Measurements from ENCODE around the gene RPS14. TPM values are rescaled to one million over a fixed set of nuclear protein-coding genes. Genes with fewer than 3 reads are reported as not detected.

The RPS14 gene
- total and polyA plus RNA-seq, 10 of the 15 experiments (the other 5 are each of a cell fraction or from before 2014, with no cell fraction given): 2,295 to 4,047 (median 2,787) TPM

DNA sequence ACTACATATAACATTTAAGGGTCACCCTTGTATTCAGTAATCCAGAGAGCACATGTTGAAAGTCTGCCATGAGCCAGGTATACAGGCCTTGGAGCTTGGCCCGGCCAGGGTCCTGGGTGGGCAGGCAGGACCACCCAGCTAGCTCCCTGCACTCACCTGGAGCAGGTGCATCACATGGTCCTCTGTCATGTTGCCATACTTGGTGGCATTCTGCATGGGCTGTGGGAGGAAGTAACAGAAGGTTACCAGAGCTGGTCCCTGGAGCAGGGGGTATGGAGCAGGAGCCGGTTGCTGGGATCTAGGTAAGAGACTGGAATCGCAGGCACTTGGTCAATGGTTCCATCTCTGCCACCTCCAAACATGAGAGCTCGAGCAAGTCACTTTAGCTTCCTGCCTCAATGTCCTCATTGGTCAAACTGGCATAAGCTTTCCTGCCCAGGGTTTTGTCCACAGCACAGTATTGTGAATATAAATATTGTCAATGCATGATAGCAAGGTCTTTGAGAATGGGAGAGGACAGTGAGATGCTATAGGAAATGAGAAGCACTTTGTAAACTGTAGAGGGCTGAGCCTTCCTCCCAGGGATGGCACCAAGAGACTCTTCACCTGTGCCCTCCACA, 43.3 kb downstream of the RPS14 start (continued):
- TF ChIP-seq, protein P1, sequence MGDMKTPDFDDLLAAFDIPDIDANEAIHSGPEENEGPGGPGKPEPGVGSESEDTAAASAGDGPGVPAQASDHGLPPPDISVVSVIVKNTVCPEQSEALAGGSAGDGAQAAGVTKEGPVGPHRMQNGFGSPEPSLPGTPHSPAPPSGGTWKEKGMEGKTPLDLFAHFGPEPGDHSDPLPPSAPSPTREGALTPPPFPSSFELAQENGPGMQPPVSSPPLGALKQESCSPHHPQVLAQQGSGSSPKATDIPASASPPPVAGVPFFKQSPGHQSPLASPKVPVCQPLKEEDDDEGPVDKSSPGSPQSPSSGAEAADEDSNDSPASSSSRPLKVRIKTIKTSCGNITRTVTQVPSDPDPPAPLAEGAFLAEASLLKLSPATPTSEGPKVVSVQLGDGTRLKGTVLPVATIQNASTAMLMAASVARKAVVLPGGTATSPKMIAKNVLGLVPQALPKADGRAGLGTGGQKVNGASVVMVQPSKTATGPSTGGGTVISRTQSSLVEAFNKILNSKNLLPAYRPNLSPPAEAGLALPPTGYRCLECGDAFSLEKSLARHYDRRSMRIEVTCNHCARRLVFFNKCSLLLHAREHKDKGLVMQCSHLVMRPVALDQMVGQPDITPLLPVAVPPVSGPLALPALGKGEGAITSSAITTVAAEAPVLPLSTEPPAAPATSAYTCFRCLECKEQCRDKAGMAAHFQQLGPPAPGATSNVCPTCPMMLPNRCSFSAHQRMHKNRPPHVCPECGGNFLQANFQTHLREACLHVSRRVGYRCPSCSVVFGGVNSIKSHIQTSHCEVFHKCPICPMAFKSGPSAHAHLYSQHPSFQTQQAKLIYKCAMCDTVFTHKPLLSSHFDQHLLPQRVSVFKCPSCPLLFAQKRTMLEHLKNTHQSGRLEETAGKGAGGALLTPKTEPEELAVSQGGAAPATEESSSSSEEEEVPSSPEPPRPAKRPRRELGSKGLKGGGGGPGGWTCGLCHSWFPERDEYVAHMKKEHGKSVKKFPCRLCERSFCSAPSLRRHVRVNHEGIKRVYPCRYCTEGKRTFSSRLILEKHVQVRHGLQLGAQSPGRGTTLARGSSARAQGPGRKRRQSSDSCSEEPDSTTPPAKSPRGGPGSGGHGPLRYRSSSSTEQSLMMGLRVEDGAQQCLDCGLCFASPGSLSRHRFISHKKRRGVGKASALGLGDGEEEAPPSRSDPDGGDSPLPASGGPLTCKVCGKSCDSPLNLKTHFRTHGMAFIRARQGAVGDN (IDR thresholded peaks at IDR 0.05): 0 out of 2 replicates have a peak, but pooled peaks have one; percentile 8
- 0 out of 3 replicates have a peak, but pooled peaks have one; percentile 7 for TF ChIP-seq POU2F2 (IDR thresholded peaks at IDR 0.05; ENCODE audit: borderline replicate concordance, low read depth, low read length)
- TF ChIP-seq SUPT20H (IDR thresholded peaks at IDR 0.05; ENCODE audit: borderline replicate concordance, control insufficient read depth, low read depth, low read length): no peak
- TF ChIP-seq, protein P2, sequence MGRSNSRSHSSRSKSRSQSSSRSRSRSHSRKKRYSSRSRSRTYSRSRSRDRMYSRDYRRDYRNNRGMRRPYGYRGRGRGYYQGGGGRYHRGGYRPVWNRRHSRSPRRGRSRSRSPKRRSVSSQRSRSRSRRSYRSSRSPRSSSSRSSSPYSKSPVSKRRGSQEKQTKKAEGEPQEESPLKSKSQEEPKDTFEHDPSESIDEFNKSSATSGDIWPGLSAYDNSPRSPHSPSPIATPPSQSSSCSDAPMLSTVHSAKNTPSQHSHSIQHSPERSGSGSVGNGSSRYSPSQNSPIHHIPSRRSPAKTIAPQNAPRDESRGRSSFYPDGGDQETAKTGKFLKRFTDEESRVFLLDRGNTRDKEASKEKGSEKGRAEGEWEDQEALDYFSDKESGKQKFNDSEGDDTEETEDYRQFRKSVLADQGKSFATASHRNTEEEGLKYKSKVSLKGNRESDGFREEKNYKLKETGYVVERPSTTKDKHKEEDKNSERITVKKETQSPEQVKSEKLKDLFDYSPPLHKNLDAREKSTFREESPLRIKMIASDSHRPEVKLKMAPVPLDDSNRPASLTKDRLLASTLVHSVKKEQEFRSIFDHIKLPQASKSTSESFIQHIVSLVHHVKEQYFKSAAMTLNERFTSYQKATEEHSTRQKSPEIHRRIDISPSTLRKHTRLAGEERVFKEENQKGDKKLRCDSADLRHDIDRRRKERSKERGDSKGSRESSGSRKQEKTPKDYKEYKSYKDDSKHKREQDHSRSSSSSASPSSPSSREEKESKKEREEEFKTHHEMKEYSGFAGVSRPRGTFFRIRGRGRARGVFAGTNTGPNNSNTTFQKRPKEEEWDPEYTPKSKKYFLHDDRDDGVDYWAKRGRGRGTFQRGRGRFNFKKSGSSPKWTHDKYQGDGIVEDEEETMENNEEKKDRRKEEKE (IDR thresholded peaks at IDR 0.05): peak; percentile 2; the same call in 1 of the 2 replicates
- 0 out of 2 replicates have a peak, but pooled peaks have one; percentile 26 for TF ChIP-seq LARP7 (IDR thresholded peaks at IDR 0.05)
- TF ChIP-seq NFYB (IDR thresholded peaks at IDR 0.05; ENCODE audit: insufficient read depth, low read depth, low read length): 0 out of 2 replicates have a peak, but pooled peaks have one; percentile 20
- TF ChIP-seq ZNF24 (IDR thresholded peaks at IDR 0.05): no peak
- TF ChIP-seq, protein P3, sequence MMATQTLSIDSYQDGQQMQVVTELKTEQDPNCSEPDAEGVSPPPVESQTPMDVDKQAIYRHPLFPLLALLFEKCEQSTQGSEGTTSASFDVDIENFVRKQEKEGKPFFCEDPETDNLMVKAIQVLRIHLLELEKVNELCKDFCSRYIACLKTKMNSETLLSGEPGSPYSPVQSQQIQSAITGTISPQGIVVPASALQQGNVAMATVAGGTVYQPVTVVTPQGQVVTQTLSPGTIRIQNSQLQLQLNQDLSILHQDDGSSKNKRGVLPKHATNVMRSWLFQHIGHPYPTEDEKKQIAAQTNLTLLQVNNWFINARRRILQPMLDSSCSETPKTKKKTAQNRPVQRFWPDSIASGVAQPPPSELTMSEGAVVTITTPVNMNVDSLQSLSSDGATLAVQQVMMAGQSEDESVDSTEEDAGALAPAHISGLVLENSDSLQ (IDR thresholded peaks at IDR 0.05): no peak
- TF ChIP-seq, protein P4, sequence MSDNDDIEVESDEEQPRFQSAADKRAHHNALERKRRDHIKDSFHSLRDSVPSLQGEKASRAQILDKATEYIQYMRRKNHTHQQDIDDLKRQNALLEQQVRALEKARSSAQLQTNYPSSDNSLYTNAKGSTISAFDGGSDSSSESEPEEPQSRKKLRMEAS (IDR thresholded peaks at IDR 0.05; ENCODE audit: low read depth, low read length): no peak
- TF ChIP-seq POLR2AphosphoS5 (IDR thresholded peaks at IDR 0.05; ENCODE audit: low read length): peak; percentile 22; the same call in 1 of the 2 replicates
- TF ChIP-seq CBFB (IDR thresholded peaks at IDR 0.05; ENCODE audit: low read depth): peak; percentile 44; the same call in 1 of the 2 replicates
- TF ChIP-seq, protein P5, sequence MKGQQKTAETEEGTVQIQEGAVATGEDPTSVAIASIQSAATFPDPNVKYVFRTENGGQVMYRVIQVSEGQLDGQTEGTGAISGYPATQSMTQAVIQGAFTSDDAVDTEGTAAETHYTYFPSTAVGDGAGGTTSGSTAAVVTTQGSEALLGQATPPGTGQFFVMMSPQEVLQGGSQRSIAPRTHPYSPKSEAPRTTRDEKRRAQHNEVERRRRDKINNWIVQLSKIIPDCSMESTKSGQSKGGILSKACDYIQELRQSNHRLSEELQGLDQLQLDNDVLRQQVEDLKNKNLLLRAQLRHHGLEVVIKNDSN (IDR thresholded peaks at IDR 0.05; ENCODE audit: borderline replicate concordance, extremely low read length, insufficient read depth, low read depth, low read length): peak; percentile 30
- TF ChIP-seq ETV6 (conservative IDR thresholded peaks at IDR 0.05 in 1 of 2, IDR thresholded peaks at IDR 0.05 in 1 of 2; ENCODE audit: borderline replicate concordance in 1 of 2, low read depth in 1 of 2): no peak
- TF ChIP-seq BCL11A (IDR thresholded peaks at IDR 0.05; ENCODE audit: low read depth, low read length): peak; percentile 20; the same call in 1 of the 2 replicates

Measured in GM12878 (cell line).